Fibroblast of lung (primary cell): Measurements from ENCODE around the gene NFATC4. TPM values are rescaled to one million over a fixed set of nuclear protein-coding genes. Genes with fewer than 3 reads are reported as not detected.

ENCODE experiments used
- DNase-seq, 2 donors: peaks; one replicate each; pipeline versions ENCODE4 v3.0.0 to v3.0.0-alpha.2; 2010; ENCODE audit warnings: low read depth in 2 of 2
- H2AFZ ChIP-seq: 2 replicates; pipeline ENCODE4 v1.5.1; 2012; ENCODE audit warnings: low read length, control low read depth, inconsistent platforms
- H3K27ac ChIP-seq: 2 replicates; pipeline ENCODE4 v1.5.1; 2011; ENCODE audit warnings: low read length, control low read depth; ENCODE audit not compliant: insufficient read depth
- H3K27me3 ChIP-seq: 2 replicates; pipeline ENCODE4 v1.5.1; 2011; ENCODE audit warnings: mild to moderate bottlenecking, low read length; ENCODE audit not compliant: control insufficient read depth, insufficient read depth
- H3K36me3 ChIP-seq: 2 replicates; pipeline ENCODE4 v1.5.1; 2011; ENCODE audit warnings: low read length; ENCODE audit not compliant: control insufficient read depth, insufficient read depth
- H3K4me1 ChIP-seq: 2 replicates; pipeline ENCODE4 v1.5.1; 2011; ENCODE audit warnings: low read length; ENCODE audit not compliant: control insufficient read depth, insufficient read depth; ENCODE audit errors: extremely low read depth
- H3K4me2 ChIP-seq: 2 replicates; pipeline ENCODE4 v1.5.1; 2011; ENCODE audit warnings: low read length, control low read depth; ENCODE audit not compliant: insufficient read depth; ENCODE audit errors: extremely low read depth
- H3K4me3 ChIP-seq, 4 experiments: fragments of 200-600 bp in 1 of 4; sonication (generic) in 1 of 4; replicated peaks in 1 of 4; 2 replicates each; pipeline ENCODE4 v1.5.1; 2011 to 2016; ENCODE audit warnings: low read length in 4 of 4, low read depth in 3 of 4, mild to moderate bottlenecking in 3 of 4, control low read depth in 2 of 4, inconsistent platforms in 1 of 4, mixed read lengths in 1 of 4; ENCODE audit not compliant: insufficient read depth in 1 of 4; ENCODE audit errors: control extremely low read depth in 1 of 4
- H3K79me2 ChIP-seq: 2 replicates; pipeline ENCODE4 v1.5.1; 2012; ENCODE audit warnings: mild to moderate bottlenecking, low read length, inconsistent platforms; ENCODE audit not compliant: control insufficient read depth, insufficient read depth
- H3K9ac ChIP-seq: 2 replicates; pipeline ENCODE4 v1.5.1; 2011; ENCODE audit warnings: mild to moderate bottlenecking, low read length, control low read depth; ENCODE audit not compliant: insufficient read depth
- H3K9me3 ChIP-seq: 2 replicates; pipeline ENCODE4 v1.5.1; 2012; ENCODE audit warnings: low read depth, low read length; ENCODE audit not compliant: control insufficient read depth, insufficient read depth
- H4K20me1 ChIP-seq: 2 replicates; pipeline ENCODE4 v1.5.1; 2011; ENCODE audit warnings: low read length; ENCODE audit not compliant: control insufficient read depth, insufficient read depth; ENCODE audit errors: extremely low read depth
- CTCF ChIP-seq, 2 donors: IDR thresholded peaks in 1 of 2; conservative IDR thresholded peaks in 1 of 2; 1 replicate in 1 of 2; 2 replicates in 1 of 2; pipeline ENCODE4 v1.5.1; 2011 to 2012; ENCODE audit warnings: low read length in 2 of 2, control low read depth in 1 of 2, inconsistent platforms in 1 of 2, low read depth in 1 of 2, mild to moderate bottlenecking in 1 of 2
- EZH2 ChIP-seq: IDR thresholded peaks from 2 replicates; pipeline ENCODE4 v1.5.1; 2012; ENCODE audit warnings: low read length, control low read depth, mild to moderate bottlenecking; ENCODE audit errors: missing control alignments
- polyA plus RNA-seq, 2 donors: library from polyadenylated mRNA; depleted of rRNA in 1 of 2; stranded (reverse) in 1 of 2; unstranded in 1 of 2; fragments of >200 nt; gene quantifications; 2 replicates each; pipeline ENCODE4 v1.2.1, GENCODE V29; 2011 to 2012; ENCODE audit warnings: missing spikeins in 1 of 2
- total RNA-seq: library from RNA; depleted of rRNA; stranded (reverse); fragments of >200 nt; gene quantifications from 2 replicates; pipeline ENCODE4 v1.2.1, GENCODE V29; 2014

The NFATC4 gene
- total and polyA plus RNA-seq, 2 donors (not counting 1 experiment from before 2014, with no cell fraction given) = 27.1 to 59.9 TPM

GRCh38 chr14:24362241-24362960 lies 5.6 kb upstream of the NFATC4 start:
- no peaks in the 10 kb centered on the region for H3K36me3 ChIP-seq
- no peaks in the 10 kb centered on the region for H4K20me1 ChIP-seq
- H3K4me1 ChIP-seq = peaks cover 13% of the 10 kb centered on the region
- H3K27ac ChIP-seq = no peak overlapping the region
- H3K79me2 ChIP-seq = no peaks in the 10 kb centered on the region
- H3K9ac ChIP-seq = no peak overlapping the region
- no peaks in the 10 kb centered on the region for H3K9me3 ChIP-seq
- H3K4me2 ChIP-seq = no peak overlapping the region
- no peak overlapping the region for H3K4me3 ChIP-seq
- no peaks in the 10 kb centered on the region for H3K27me3 ChIP-seq
- TF ChIP-seq EZH2 = no peak
- TF ChIP-seq CTCF (conservative IDR thresholded peaks at IDR 0.05 in 1 of 2, IDR thresholded peaks at IDR 0.05 in 1 of 2; ENCODE audit: low read depth in 1 of 2, low read length in 2 of 2) = no peak
- H2AFZ ChIP-seq = peak overlapping the region; percentile 14
- peak in 1 of 2 donors; percentile 9 for DNase-seq

GRCh38 chr14:24363401-24363800 lies 4.6 kb upstream of the NFATC4 start:
- no peaks in the 10 kb centered on the region for H3K27me3 ChIP-seq
- no peaks in the 10 kb centered on the region for H3K36me3 ChIP-seq
- peaks cover 3% of the 10 kb centered on the region for H3K79me2 ChIP-seq
- H3K4me1 ChIP-seq = peaks cover 15% of the 10 kb centered on the region
- no peak overlapping the region for H3K4me3 ChIP-seq
- no peak overlapping the region for H2AFZ ChIP-seq
- no peak overlapping the region for H3K27ac ChIP-seq
- H3K9me3 ChIP-seq = no peaks in the 10 kb centered on the region
- DNase-seq = no peak
- no peak overlapping the region for H3K4me2 ChIP-seq
- H4K20me1 ChIP-seq = no peaks in the 10 kb centered on the region
- TF ChIP-seq CTCF (conservative IDR thresholded peaks at IDR 0.05 in 1 of 2, IDR thresholded peaks at IDR 0.05 in 1 of 2; ENCODE audit: low read depth in 1 of 2, low read length in 2 of 2) (no peak), EZH2 (no peak)
- H3K9ac ChIP-seq = no peak overlapping the region

GRCh38 chr14:24364841-24365240 lies 3.1 kb upstream of the NFATC4 start:
- H3K27ac ChIP-seq = peak overlapping the region; percentile 98
- no peaks in the 10 kb centered on the region for H3K27me3 ChIP-seq
- no peaks in the 10 kb centered on the region for H3K9me3 ChIP-seq
- H3K4me2 ChIP-seq = peak overlapping the region; percentile 53
- no peaks in the 10 kb centered on the region for H3K36me3 ChIP-seq
- H3K4me3 ChIP-seq = no peak overlapping the region
- H3K9ac ChIP-seq = no peak overlapping the region
- H4K20me1 ChIP-seq = no peaks in the 10 kb centered on the region
- H2AFZ ChIP-seq = peak overlapping the region; percentile 60
- H3K4me1 ChIP-seq = peaks cover 19% of the 10 kb centered on the region
- DNase-seq = no peak
- no peak for TF ChIP-seq CTCF (conservative IDR thresholded peaks at IDR 0.05 in 1 of 2, IDR thresholded peaks at IDR 0.05 in 1 of 2; ENCODE audit: low read depth in 1 of 2, low read length in 2 of 2)
- TF ChIP-seq EZH2 = no peak
- H3K79me2 ChIP-seq = peaks cover 9% of the 10 kb centered on the region
